Activated B cell treated with CpG ODN at 0.5 μM for 24 hours (primary cell): ENCODE results near the gene GRK1. TPM values are rescaled to one million over a fixed set of nuclear protein-coding genes. Genes with fewer than 3 reads are reported as not detected.
A peak's percentile ranks its signal among the peaks of the same experiment; 100 is the strongest.

Experiments used
- ATAC-seq: fragments of 200-7000 bp; cut with Tn5 transposase; one replicate; pipeline ENCODE4 v1.10.0; 2021; ENCODE audit warnings: low read depth, mild to moderate bottlenecking, moderate library complexity
- CTCF ChIA-PET: fragments of 350-600 bp; sonication (Branson Sonifier 250); formaldehyde crosslinking; loops from one replicate; lab custom pipeline; 2021; ENCODE audit warnings: antibody characterized with exemption; lab: Charles Lee
- POLR2A ChIA-PET: fragments of 350-600 bp; sonication (Branson Sonifier 250); formaldehyde crosslinking; loops from one replicate; lab custom pipeline; 2021; ENCODE audit warnings: antibody characterized with exemption; lab: Charles Lee
- DNase-seq: peaks from one replicate; pipeline ENCODE4 v3.0.0; 2022
- H3K27ac Mint-ChIP-seq: one replicate; pipeline ENCODE4 v1.8.0; 2020; ENCODE audit warnings: mixed read lengths
- H3K27me3 Mint-ChIP-seq: one replicate; pipeline ENCODE4 v1.8.0; 2021; ENCODE audit warnings: mixed read lengths
- H3K36me3 Mint-ChIP-seq: one replicate; pipeline ENCODE4 v1.8.0; 2021; ENCODE audit warnings: low read depth, mixed read lengths
- H3K4me1 Mint-ChIP-seq: one replicate; pipeline ENCODE4 v1.8.0; 2021; ENCODE audit warnings: mixed read lengths
- H3K4me3 Mint-ChIP-seq: one replicate; pipeline ENCODE4 v1.8.0; 2020; ENCODE audit warnings: mild to moderate bottlenecking, mixed read lengths
- H3K9me3 Mint-ChIP-seq: one replicate; pipeline ENCODE4 v1.8.0; 2020; ENCODE audit warnings: mixed read lengths
- CTCF ChIP-seq: fragments of 200-600 bp; IDR thresholded peaks from one replicate; pipeline ENCODE4 v1.8.0; 2022; ENCODE audit warnings: antibody characterized with exemption, mild to moderate bottlenecking
- intact Hi-C: fragments of 100-400 bp; cut with micrococcal nuclease; formaldehyde crosslinking; loops from one replicate; pipeline ENCODE4 v1.15.1; 2024
- total RNA-seq: library from RNA; stranded (reverse); gene quantifications from 2 replicates; pipeline ENCODE4 v1.2.3, GENCODE V29; 2022

GRK1 gene
- total RNA-seq, 1 donor from 2014 or later: 0.07 TPM

- POLR2A ChIA-PET: no interaction called here
- Mint-ChIP-seq H3K36me3 (peaks cover 68% of the 10 kb centered on the region), H3K4me1 (peaks cover 15% of the 10 kb centered on the region)
These were observed 28.2 kb upstream of the GRK1 start for GRCh38 chr13:113638806-113639205.

GRCh38 chr13:113639616-113640262 is 27.3 kb upstream of the GRK1 start:
- no peak for TF ChIP-seq CTCF
- peaks cover 59% of the 10 kb centered on the region for H3K36me3 Mint-ChIP-seq
- no peaks in the 10 kb centered on the region for H3K27me3 Mint-ChIP-seq
- no peaks in the 10 kb centered on the region for H3K9me3 Mint-ChIP-seq
- peak; percentile 7 for DNase-seq
- H3K4me3 Mint-ChIP-seq: no peak overlapping the region
- intact Hi-C loops: no loop called here
- ChIA-PET CTCF (no interaction called here), POLR2A (no interaction called here)
- ATAC-seq: no peak
- peaks cover 20% of the 10 kb centered on the region for H3K4me1 Mint-ChIP-seq
- no peak overlapping the region for H3K27ac Mint-ChIP-seq

More at GRCh38 chr13:113638806-113639205, 28.2 kb upstream of the GRK1 start:
- DNase-seq (no peak), ATAC-seq (no peak)
- no peak for TF ChIP-seq CTCF
- intact Hi-C loops: no loop called here
- H3K9me3 Mint-ChIP-seq: no peaks in the 10 kb centered on the region
- no peak overlapping the region for H3K4me3 Mint-ChIP-seq
- H3K27me3 Mint-ChIP-seq: no peaks in the 10 kb centered on the region
- H3K27ac Mint-ChIP-seq: no peak overlapping the region
- CTCF ChIA-PET: no interaction called here

GRCh38 chr13:113641426-113641825 is 25.6 kb upstream of the GRK1 start:
- H3K4me3 Mint-ChIP-seq: no peak overlapping the region
- CTCF ChIA-PET: no interaction called here
- POLR2A ChIA-PET: no interaction called here
- no peaks in the 10 kb centered on the region for H3K27me3 Mint-ChIP-seq
- H3K27ac Mint-ChIP-seq: no peak overlapping the region
- DNase-seq (no peak), ATAC-seq (no peak)
- no peak for TF ChIP-seq CTCF
- intact Hi-C loops: no loop called here
- H3K4me1 Mint-ChIP-seq: peaks cover 23% of the 10 kb centered on the region
- no peaks in the 10 kb centered on the region for H3K9me3 Mint-ChIP-seq
- peaks cover 46% of the 10 kb centered on the region for H3K36me3 Mint-ChIP-seq

GRCh38 chr13:113642563-113642962 is 24.5 kb upstream of the GRK1 start:
- peaks cover 33% of the 10 kb centered on the region for H3K4me1 Mint-ChIP-seq
- no peaks in the 10 kb centered on the region for H3K27me3 Mint-ChIP-seq
- CTCF ChIA-PET: no interaction called here
- TF ChIP-seq CTCF: no peak
- ATAC-seq: no peak
- no peak overlapping the region for H3K4me3 Mint-ChIP-seq
- POLR2A ChIA-PET: no interaction called here
- H3K36me3 Mint-ChIP-seq: peaks cover 35% of the 10 kb centered on the region
- DNase-seq: no peak
- intact Hi-C loops: no loop called here
- H3K9me3 Mint-ChIP-seq: no peaks in the 10 kb centered on the region
- no peak overlapping the region for H3K27ac Mint-ChIP-seq

- Mint-ChIP-seq H3K36me3 (peaks cover 26% of the 10 kb centered on the region), H3K9me3 (no peaks in the 10 kb centered on the region), H3K4me1 (peaks cover 37% of the 10 kb centered on the region), H3K27ac (no peak overlapping the region), H3K4me3 (peak overlapping the region; percentile 2), H3K27me3 (no peaks in the 10 kb centered on the region)
- POLR2A ChIA-PET: no interaction called here
- ATAC-seq: peak; percentile 58
- intact Hi-C loops: no loop called here
- DNase-seq: no peak
- CTCF ChIA-PET: interaction anchor here (1.0 kb wide), 1 partner anchor 81 kb away, joined by 3 read pairs; no protein-coding TSS in a partner anchor
- no peak for TF ChIP-seq CTCF
These were observed 23.4 kb upstream of the GRK1 start for GRCh38 chr13:113643593-113643992.
